Muscle layer of colon (tissue), 2 donors: ENCODE data around the gene PTPN13.

Source experiments
- H3K27ac ChIP-seq: one replicate; pipeline ENCODE4 v1.7.0; 2013; ENCODE audit warnings: low read depth, mild to moderate bottlenecking, low read length, moderate library complexity
- H3K27me3 ChIP-seq, 2 donors: one replicate each; pipeline ENCODE4 v1.7.0; 2013; ENCODE audit warnings: low read length in 2 of 2, mild to moderate bottlenecking in 2 of 2; ENCODE audit not compliant: insufficient read depth in 2 of 2, control insufficient read depth in 1 of 2
- H3K36me3 ChIP-seq: one replicate; pipeline ENCODE4 v1.7.0; 2013; ENCODE audit warnings: mild to moderate bottlenecking, low read length; ENCODE audit not compliant: insufficient read depth
- H3K4me1 ChIP-seq: one replicate; pipeline ENCODE4 v1.7.0; 2013; ENCODE audit warnings: mild to moderate bottlenecking, low read length; ENCODE audit not compliant: insufficient read depth
- H3K4me3 ChIP-seq, 2 donors: one replicate each; pipeline ENCODE4 v1.7.0; 2013; ENCODE audit warnings: low read length in 2 of 2, low read depth in 1 of 2, mild to moderate bottlenecking in 1 of 2, moderate library complexity in 1 of 2
- H3K9ac ChIP-seq: one replicate; pipeline ENCODE4 v1.7.0; 2013; ENCODE audit warnings: low read length
- H3K9me3 ChIP-seq: one replicate; pipeline ENCODE4 v1.7.0; 2013; ENCODE audit warnings: mild to moderate bottlenecking, low read length
- donor health status: abdominal sarcoma.
- donor health status: Adenocarcinoma of cecum.

PTPN13 gene

DNA sequence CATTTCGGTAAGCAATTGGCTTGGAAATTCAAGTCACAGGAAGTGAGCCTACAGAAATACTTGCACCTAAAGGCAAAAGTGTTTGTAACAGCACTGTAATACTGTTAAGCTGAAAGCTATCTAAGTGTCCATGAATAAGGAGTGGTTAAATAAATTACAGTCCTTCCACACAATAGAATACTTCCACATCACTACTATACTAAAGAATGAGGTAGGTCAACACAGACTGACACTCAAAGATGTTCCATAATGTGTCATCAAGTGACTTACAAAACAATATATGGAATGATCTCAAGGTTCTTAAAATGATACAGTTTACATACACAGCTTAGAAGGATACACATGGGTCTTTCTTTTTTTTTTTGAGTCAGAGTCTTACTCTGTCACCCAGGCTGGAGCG is 228.0 kb downstream of the PTPN13 start:
- Histone ChIP-seq H3K36me3 (no peaks in the 10 kb centered on the region), H3K9ac (no peak overlapping the region), H3K27ac (no peak overlapping the region), H3K27me3 (no peaks in the 10 kb centered on the region), H3K4me1 (no peaks in the 10 kb centered on the region), H3K9me3 (no peaks in the 10 kb centered on the region), H3K4me3 (no peak overlapping the region)

DNA sequence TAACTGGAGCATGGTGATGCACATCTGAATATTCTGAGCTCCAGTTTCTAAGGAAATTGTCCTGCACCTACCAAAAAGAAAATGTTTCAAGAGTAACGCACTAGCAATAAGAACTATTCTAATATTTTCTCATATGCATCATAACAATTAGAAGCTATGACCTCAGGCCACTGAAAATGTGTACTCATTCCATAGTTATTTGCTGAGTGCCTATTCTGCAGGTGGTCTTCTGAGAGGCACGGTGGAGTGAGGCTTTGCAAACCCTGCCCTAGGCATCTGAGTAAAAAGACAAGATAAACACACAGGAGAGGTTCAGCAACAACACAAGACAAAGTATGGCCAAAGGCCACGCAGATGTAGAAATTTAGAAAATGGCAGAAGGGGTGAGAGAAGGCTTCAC is 231.4 kb downstream of the PTPN13 start:
- Histone ChIP-seq H3K9ac (no peak overlapping the region), H3K9me3 (no peaks in the 10 kb centered on the region), H3K36me3 (no peaks in the 10 kb centered on the region), H3K27ac (no peak overlapping the region), H3K4me3 (no peak overlapping the region), H3K27me3 (no peaks in the 10 kb centered on the region), H3K4me1 (no peaks in the 10 kb centered on the region)

DNA sequence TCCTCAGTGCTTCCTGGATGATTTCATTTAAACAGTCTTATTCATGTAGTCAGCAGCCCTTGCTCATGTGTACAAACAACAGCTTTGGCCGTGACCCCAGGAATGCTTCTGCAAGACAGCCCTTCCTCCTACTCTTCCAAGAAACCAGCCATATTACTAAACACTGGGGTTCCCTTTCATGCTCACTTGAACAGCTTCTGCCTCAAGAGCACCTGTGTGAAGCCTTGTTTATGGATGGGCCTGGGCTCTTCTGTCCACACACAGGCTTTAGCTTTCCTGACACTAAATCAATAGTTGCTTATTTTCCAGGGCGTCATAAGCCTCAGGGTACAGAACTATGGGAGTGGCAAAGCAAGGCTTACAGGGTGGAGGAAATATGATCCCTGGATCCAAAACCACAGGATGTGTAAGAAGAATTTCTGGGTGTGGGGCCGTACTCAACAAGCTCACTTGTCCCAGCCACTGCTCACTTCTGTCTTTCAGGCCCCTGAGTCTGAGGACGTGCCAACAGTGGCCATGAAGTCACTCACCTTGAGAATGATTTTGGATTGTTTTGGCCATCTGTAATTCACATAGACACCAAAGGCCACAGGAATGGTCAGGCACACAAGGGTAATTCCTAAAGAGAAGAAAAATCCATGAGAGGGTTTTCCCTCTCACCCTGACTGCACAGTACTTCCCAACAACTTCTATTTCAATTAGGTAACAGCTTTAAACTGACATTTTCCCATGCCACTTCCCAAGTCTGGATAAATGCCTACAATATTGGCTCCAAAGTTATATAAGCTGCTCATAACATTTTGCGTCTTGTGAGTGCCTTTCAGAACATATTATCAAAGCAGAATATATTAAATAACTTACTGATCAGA is 237.4 kb downstream of the PTPN13 start:
- H3K4me1 ChIP-seq: no peaks in the 10 kb centered on the region
- no peaks in the 10 kb centered on the region for H3K27me3 ChIP-seq
- no peak overlapping the region for H3K9ac ChIP-seq
- no peaks in the 10 kb centered on the region for H3K36me3 ChIP-seq
- no peak overlapping the region for H3K4me3 ChIP-seq
- H3K27ac ChIP-seq: no peak overlapping the region
- no peaks in the 10 kb centered on the region for H3K9me3 ChIP-seq

DNA sequence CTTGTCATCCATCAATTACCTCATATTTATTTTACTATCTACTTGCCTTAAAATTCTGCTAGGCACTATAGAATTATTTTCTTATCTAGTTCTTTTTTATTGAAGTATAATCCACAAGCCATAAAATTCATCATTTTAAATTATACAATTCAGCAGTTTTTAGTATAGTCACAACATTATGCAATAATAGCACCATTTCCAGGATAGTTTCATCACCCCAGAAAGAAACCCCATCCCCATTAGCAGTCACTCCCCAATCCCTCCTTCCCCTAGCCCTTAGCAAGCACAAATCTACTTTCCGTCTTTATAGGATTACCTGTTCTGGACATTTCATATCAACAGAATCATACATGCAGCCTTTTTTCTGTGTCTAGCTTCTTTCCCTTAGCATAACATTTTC is 239.5 kb downstream of the PTPN13 start:
- Histone ChIP-seq H3K36me3 (no peaks in the 10 kb centered on the region), H3K27ac (no peak overlapping the region)

DNA sequence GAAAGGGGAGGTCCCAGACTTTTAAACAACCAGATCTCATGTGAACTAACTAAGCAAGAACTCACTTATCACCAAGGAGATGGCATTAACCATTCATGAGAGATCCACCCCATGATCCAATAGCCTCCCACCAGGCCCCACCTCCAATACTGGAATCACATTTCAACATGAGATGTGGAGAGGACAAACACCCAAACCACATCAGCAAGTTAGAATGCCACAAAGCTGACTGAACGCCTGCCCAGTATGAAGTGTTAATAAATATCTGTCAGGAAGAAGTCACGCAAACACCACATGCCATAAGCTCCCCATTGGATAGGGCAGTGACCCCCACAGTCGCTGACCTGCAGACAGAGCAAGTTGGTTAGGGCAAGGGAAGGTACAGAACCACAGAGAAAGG is 240.8 kb downstream of the PTPN13 start:
- Histone ChIP-seq H3K27me3 (no peaks in the 10 kb centered on the region), H3K36me3 (no peaks in the 10 kb centered on the region), H3K4me1 (no peaks in the 10 kb centered on the region), H3K4me3 (no peak overlapping the region), H3K27ac (no peak overlapping the region), H3K9ac (no peak overlapping the region), H3K9me3 (no peaks in the 10 kb centered on the region)

More for the DNA sequence above, 239.5 kb downstream of the PTPN13 start:
- no peaks in the 10 kb centered on the region for H3K9me3 ChIP-seq
- H3K9ac ChIP-seq: no peak overlapping the region
- no peaks in the 10 kb centered on the region for H3K4me1 ChIP-seq
- no peak overlapping the region for H3K4me3 ChIP-seq
- H3K27me3 ChIP-seq: no peaks in the 10 kb centered on the region

DNA sequence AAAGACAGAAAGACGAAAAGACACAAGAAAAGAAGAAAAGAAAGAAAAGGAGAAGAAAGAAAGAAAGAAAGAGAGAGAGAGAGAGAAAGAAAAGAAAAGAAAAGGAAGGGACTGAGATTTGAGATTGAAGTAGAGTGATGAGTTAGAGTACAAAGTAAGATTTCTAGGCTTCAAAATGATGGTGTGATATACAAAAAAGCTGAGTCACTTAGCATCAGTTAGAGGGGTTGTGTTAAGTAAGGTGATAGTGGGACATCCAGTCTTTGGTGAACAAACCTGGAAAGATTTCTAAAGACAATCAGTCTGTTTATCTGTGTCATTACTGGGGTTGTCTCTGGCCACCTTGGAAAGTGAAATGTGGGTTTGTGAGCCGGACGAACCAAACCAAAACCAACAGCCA is 241.6 kb downstream of the PTPN13 start:
- Histone ChIP-seq H3K36me3 (no peaks in the 10 kb centered on the region), H3K9me3 (no peaks in the 10 kb centered on the region), H3K27ac (no peak overlapping the region), H3K9ac (no peak overlapping the region), H3K27me3 (no peaks in the 10 kb centered on the region), H3K4me1 (no peaks in the 10 kb centered on the region), H3K4me3 (no peak overlapping the region)

DNA sequence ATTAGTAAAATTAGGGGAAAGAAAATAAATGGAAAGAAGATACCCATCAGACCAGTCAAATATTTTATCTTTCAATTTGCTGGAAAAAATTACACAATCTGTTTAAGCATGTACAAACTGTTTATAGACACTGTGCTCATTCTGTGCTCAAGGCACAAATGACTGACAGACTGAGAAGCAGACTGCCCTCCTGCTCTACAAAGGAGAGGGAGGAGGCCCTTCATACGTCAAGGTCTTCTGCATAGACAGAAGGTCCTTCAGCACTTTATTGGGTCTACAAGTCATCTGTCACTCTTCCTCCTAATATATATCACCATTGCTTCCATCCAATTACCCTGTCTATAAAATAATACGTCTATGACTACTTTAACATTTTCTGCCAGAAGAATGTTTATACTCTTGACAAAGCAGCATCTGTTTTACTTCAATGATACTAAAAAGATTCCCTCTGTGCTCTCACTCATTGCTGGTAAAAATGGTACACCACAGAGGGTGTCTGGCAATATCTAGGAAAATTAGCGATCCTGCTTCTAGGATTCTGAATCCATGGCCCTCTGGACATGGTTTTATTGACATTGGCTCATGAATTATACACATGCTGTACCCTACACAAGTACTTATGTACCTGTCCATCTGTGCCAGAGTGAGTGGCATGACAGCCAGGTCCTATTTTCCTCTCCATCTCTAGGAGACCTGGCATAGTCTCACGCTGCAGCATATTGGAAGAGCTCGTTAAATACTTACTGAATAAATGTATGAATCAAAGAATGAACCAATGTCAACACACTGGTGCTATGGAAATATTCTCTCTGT is 243.8 kb downstream of the PTPN13 start:
- H3K9me3 ChIP-seq: no peaks in the 10 kb centered on the region
- H3K27me3 ChIP-seq: no peaks in the 10 kb centered on the region
- H3K4me1 ChIP-seq: no peaks in the 10 kb centered on the region
- H3K36me3 ChIP-seq: no peaks in the 10 kb centered on the region
- no peak overlapping the region for H3K4me3 ChIP-seq
- no peak overlapping the region for H3K27ac ChIP-seq
- H3K9ac ChIP-seq: no peak overlapping the region

DNA sequence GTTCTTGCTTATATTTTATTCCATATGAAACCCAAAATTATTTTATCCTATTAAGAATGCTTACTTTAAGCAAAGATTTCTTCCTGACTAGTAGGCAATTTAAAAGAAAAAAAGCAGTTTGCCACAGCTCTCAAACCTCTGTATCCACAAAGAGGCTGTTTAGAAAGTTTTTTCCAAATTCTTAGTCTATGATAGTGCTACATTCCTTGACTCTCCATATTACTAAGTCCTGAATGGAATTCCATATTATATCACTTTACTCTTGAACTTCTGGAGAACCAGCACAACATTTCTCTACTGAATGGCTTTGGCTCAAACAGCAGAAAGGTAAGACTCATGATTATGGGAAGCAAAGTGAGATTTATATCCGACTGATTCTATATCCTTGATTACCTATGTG is 246.7 kb downstream of the PTPN13 start:
- Histone ChIP-seq H3K9ac (no peak overlapping the region), H3K27me3 (no peaks in the 10 kb centered on the region), H3K9me3 (no peaks in the 10 kb centered on the region), H3K27ac (no peak overlapping the region), H3K36me3 (no peaks in the 10 kb centered on the region), H3K4me3 (no peak overlapping the region), H3K4me1 (no peaks in the 10 kb centered on the region)

DNA sequence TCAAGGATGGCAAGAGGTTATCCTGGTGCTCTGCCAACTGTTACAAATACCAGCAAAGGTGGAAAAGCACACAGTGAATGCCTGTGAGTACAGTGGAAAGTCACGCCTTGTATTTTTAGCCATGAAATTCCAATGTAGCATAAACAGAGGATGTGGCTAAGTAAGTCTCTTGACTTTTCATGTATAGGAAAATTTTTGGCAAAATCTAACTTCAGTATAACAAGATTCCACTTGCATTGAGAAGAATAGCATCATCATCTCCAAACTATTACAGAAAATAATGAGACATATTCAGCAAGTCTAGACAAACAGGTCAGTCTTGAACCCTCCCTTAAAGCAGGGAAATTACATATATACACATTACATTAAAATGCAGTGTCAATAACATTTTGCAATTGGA is 247.2 kb downstream of the PTPN13 start:
- H3K9ac ChIP-seq: no peak overlapping the region
- H3K27ac ChIP-seq: no peak overlapping the region
- H3K36me3 ChIP-seq: no peaks in the 10 kb centered on the region
- no peaks in the 10 kb centered on the region for H3K4me1 ChIP-seq
- no peaks in the 10 kb centered on the region for H3K9me3 ChIP-seq
- H3K27me3 ChIP-seq: no peaks in the 10 kb centered on the region
- H3K4me3 ChIP-seq: no peak overlapping the region

DNA sequence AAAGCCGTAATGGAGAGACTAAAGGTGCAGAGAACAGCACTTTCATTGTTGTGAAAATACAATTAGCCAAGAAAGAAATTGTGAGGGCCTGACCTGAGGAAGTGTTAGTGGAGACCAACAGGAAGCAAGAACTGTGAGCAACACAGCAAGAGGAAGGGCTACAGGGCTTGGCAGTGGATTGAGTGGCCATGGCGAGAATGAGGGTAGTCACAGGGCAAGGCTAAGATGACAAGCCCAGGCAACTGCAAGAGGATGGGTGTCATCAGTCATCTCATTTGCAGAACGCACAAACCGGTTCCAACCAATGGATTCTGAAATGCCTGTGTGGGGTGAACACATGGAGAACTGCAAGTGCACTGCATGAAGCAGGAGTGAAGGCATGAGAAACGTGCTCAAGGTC is 251.5 kb downstream of the PTPN13 start:
- H3K36me3 ChIP-seq: no peaks in the 10 kb centered on the region
- H3K27ac ChIP-seq: no peak overlapping the region
- H3K4me1 ChIP-seq: no peaks in the 10 kb centered on the region
- no peak overlapping the region for H3K9ac ChIP-seq
- no peaks in the 10 kb centered on the region for H3K27me3 ChIP-seq
- H3K9me3 ChIP-seq: no peaks in the 10 kb centered on the region
- H3K4me3 ChIP-seq: no peak overlapping the region

DNA sequence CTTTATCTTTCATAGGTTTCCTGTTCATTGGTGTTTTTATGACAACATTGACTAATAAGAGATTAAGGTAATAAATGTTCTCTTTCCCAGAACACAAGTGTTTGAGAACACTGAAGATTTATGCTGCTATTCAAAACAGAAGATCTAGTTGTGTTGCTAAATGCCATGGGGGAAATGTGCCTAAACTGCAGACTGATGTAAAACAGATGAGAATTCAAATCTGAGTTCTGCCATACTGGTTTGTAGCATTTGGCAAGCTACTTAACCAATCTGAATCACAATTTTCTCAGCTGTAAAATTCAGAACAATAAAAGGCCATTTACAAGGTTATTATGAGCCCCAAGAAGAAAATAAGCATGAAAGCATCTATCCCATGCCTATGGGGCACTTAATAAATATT is 252.8 kb downstream of the PTPN13 start:
- Histone ChIP-seq H3K4me3 (no peak overlapping the region), H3K9ac (no peak overlapping the region), H3K9me3 (no peaks in the 10 kb centered on the region), H3K27me3 (no peaks in the 10 kb centered on the region), H3K4me1 (no peaks in the 10 kb centered on the region), H3K27ac (no peak overlapping the region), H3K36me3 (no peaks in the 10 kb centered on the region)
